Peyer's patch (tissue), 4 donors: ENCODE results near the gene BTBD7.

Experiments used
- POLR2A ChIP-seq, 2 donors: fragments of 450-650 bp; IDR thresholded peaks; one replicate each; pipeline ENCODE4 v1.5.1; 2017; ENCODE audit warnings: antibody characterized with exemption in 2 of 2, mild to moderate bottlenecking in 2 of 2, moderate library complexity in 2 of 2
- TF ChIP-seq, protein P1 (sequence below), 6 experiments: fragments of 450-650 bp in 4 of 6; fragments of 200-600 bp in 2 of 6; sonication (generic) in 1 of 6; IDR thresholded peaks; one replicate each; pipeline ENCODE4 v1.5.1; 2017 to 2019; ENCODE audit warnings: antibody characterized with exemption in 6 of 6, mild to moderate bottlenecking in 3 of 6, moderate library complexity in 1 of 6

DNA sequence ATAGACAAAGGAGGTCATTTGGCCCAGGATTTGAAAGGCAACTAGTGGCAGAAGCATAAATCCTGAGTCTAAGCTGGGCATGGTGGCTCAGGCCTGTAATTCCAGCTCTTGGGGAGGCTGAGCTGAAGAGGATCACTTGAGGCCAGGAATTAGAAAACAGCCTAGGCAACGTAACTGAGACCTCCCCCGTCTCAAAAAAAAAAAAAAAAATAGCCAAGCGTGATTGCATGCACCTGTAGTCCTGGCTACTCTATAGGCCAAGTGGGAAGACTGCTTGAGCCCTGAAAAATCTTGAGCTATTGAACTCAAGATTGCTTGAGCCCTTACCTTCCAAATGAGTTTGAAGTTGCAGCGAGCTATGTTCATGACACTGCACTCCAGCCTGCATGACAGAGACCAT is 133.8 kb downstream of the BTBD7 start:
- TF ChIP-seq, protein P1, sequence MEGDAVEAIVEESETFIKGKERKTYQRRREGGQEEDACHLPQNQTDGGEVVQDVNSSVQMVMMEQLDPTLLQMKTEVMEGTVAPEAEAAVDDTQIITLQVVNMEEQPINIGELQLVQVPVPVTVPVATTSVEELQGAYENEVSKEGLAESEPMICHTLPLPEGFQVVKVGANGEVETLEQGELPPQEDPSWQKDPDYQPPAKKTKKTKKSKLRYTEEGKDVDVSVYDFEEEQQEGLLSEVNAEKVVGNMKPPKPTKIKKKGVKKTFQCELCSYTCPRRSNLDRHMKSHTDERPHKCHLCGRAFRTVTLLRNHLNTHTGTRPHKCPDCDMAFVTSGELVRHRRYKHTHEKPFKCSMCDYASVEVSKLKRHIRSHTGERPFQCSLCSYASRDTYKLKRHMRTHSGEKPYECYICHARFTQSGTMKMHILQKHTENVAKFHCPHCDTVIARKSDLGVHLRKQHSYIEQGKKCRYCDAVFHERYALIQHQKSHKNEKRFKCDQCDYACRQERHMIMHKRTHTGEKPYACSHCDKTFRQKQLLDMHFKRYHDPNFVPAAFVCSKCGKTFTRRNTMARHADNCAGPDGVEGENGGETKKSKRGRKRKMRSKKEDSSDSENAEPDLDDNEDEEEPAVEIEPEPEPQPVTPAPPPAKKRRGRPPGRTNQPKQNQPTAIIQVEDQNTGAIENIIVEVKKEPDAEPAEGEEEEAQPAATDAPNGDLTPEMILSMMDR (IDR thresholded peaks at IDR 0.05): no peak
- no peak for TF ChIP-seq POLR2A (IDR thresholded peaks at IDR 0.05)
